Activated CD8-positive, alpha-beta memory T cell treated with anti-CD3 and anti-CD28 coated beads, Interleukin-2, amount 50 U/mL, for 24 hours (primary cell): ENCODE data around the gene FFAR3.

Source experiments
- DNase-seq: peaks from one replicate; pipeline ENCODE4 v3.0.0-alpha.2; 2020; ENCODE audit errors: extremely low read depth

FFAR3 gene

GRCh38 chr19:35357867-35358573, at the start of gene FFAR3:
Gene FFAR3 (plus strand): TSS chr19:35358460. CDS start chr19:35358891, 431 bp downstream.
- DNase-seq, result no peak

GRCh38 chr19:35308910-35309309, 49.4 kb upstream of the FFAR3 start:
- no peak for DNase-seq

GRCh38 chr19:35309481-35310279, 48.6 kb upstream of the FFAR3 start:
- DNase-seq, result no peak

- DNase-seq, result no peak
These were observed 47.9 kb upstream of the FFAR3 start for GRCh38 chr19:35310331-35310730.

GRCh38 chr19:35310811-35311465, 47.3 kb upstream of the FFAR3 start:
- DNase-seq, result no peak

GRCh38 chr19:35311901-35312665, 46.2 kb upstream of the FFAR3 start:
- DNase-seq, result no peak

GRCh38 chr19:35313587-35313986, 44.7 kb upstream of the FFAR3 start:
- DNase-seq, result no peak

GRCh38 chr19:35314031-35314430, 44.2 kb upstream of the FFAR3 start:
- no peak for DNase-seq

- no peak for DNase-seq
These were observed 43.3 kb upstream of the FFAR3 start for GRCh38 chr19:35314858-35315470.

GRCh38 chr19:35315883-35316282, 42.4 kb upstream of the FFAR3 start:
- DNase-seq, result no peak

- no peak for DNase-seq
These were observed 41.7 kb upstream of the FFAR3 start for GRCh38 chr19:35316560-35316959.

- no peak for DNase-seq
These were observed 40.7 kb upstream of the FFAR3 start for GRCh38 chr19:35317464-35318043.

GRCh38 chr19:35318679-35319448, 39.4 kb upstream of the FFAR3 start:
- DNase-seq, result no peak

GRCh38 chr19:35320065-35320713, 38.1 kb upstream of the FFAR3 start:
- DNase-seq, result no peak

- DNase-seq, result no peak
These were observed 37.0 kb upstream of the FFAR3 start for GRCh38 chr19:35321291-35321690.

- no peak for DNase-seq
These were observed 36.2 kb upstream of the FFAR3 start for GRCh38 chr19:35322014-35322413.

GRCh38 chr19:35327642-35328041, 30.6 kb upstream of the FFAR3 start:
- no peak for DNase-seq

- DNase-seq, result no peak
These were observed 29.4 kb upstream of the FFAR3 start, which contains the start of gene CD22 for GRCh38 chr19:35328851-35329285. Gene CD22 (plus strand): TSS chr19:35329187. CDS start chr19:35332041, 2,854 bp downstream.

GRCh38 chr19:35329323-35329722, 28.9 kb upstream of the FFAR3 start:
- DNase-seq, result no peak

GRCh38 chr19:35330475-35330874, 27.8 kb upstream of the FFAR3 start:
- DNase-seq, result no peak
